K562 treated with DMSO at 1 percent for 4 hours (cell line): ENCODE measurements around the gene HSD17B7. TPM values are rescaled to one million over a fixed set of nuclear protein-coding genes. Genes with fewer than 3 reads are reported as not detected.

ENCODE experiments used
- total RNA-seq: library from RNA; unstranded; fragments of 300-600 nt; gene quantifications from 2 replicates; pipeline ENCODE4 v1.2.3, GENCODE V29; 2022; ENCODE audit not compliant: insufficient read depth

The HSD17B7 gene
- total RNA-seq, result 7.4 and 14.0 TPM in 2 replicates

DNA sequence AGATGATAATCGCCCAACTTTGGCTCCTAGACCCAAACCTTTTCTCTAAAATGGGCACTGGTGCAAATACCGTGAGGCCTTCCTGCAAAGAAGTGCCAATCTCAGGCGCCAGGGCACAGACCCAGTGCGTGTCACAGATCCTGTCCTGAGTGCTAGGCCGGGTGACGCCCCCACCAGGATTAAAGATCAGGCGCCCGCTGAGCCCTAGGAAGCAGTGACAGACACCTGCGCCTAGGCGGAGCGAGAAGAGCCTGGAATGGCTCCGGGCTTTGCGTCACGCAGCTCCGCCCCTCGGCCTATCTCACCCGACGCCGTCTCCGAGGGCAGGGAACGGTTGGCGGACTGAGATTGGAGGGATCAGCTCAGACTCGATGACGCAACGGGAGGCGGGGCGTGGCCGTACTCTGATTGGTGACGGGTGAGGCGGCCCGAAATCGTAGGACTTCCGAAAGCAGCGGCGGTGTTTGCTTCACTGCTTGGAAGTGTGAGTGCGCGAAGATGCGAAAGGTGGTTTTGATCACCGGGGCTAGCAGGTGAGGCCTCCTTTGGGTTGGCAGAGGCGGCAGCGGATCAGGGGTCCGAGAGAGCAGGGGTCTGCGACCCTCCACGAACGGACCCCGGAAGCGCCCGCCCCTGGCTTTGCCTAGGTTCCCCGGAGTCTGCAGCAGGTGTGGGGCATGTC is at the start of gene HSD17B7:
Gene HSD17B7, plus strand, starts transcription at position 400 of the 682 bp plus-strand sequence. Its CDS starts 99 bp downstream, at position 499.

DNA sequence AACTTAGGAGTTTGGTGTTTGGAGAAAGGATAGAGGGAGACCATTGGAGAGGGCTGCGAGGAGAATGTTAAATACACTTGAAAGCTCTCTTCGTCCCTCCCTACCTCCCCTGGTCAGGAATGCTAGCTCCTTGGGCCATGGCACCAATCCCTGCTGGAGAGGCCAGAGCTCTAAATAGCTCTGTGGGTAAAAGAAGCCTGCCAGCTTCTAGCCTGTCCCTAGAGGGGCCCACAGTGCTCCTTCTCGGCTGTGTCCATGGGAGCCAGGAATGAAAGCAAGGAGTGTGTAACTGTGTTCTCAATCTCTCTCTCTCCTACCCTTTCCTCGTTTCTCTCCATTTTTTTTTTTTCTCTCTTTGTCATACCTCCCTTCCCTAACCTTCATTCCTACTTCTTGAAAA is 70.6 kb downstream of the HSD17B7 start, which contains the start of gene CCDC190:
Gene CCDC190, minus strand, starts transcription at position 75 of the 400 bp plus-strand sequence. CDS start 1,529 bp downstream, outside the sequence.

Other genes starting within 250 kb of the HSD17B7 start
- 51.1 and 62.8 TPM in 2 replicates for gene UAP1, start 229.0 kb upstream of the HSD17B7 start, total RNA-seq
- gene DDR2, start 158.2 kb upstream of the HSD17B7 start, total RNA-seq, result 0.64 and 0.79 TPM in 2 replicates
- not detected in 2 replicates for gene CCDC190, start 70.5 kb downstream of the HSD17B7 start, total RNA-seq